Measurements from ENCODE around the gene LMNB1. TPM values are rescaled to one million over a fixed set of nuclear protein-coding genes. Genes with fewer than 3 reads are reported as not detected.

The LMNB1 gene
- total and polyA plus RNA-seq, 2 of the 13 experiments (the other 11 are each of a cell fraction or from before 2014, with no cell fraction given) = 12.5 to 159 TPM

- no peak for TF ChIP-seq HDAC6 (IDR thresholded peaks at IDR 0.05; ENCODE audit: low read depth, low read length)
- TF ChIP-seq HBP1 (CRISPR knock-in tag; IDR thresholded peaks at IDR 0.05; ENCODE audit: low read depth) = peak; percentile 39; the same call in 1 of the 2 replicates
- no peak for TF ChIP-seq IKZF1 (IDR thresholded peaks at IDR 0.05)
- 0 out of 2 replicates have a peak, but pooled peaks have one; percentile 29 for TF ChIP-seq BORCS8-MEF2B (CRISPR knock-in tag; IDR thresholded peaks at IDR 0.05)
- TF ChIP-seq ZFP90 (CRISPR knock-in tag; IDR thresholded peaks at IDR 0.05; ENCODE audit: borderline replicate concordance) = 0 out of 2 replicates have a peak, but pooled peaks have one; percentile 48
- TF ChIP-seq ZNF350 (CRISPR knock-in tag; IDR thresholded peaks at IDR 0.05; ENCODE audit: borderline replicate concordance, low read depth) = peak; percentile 53; the same call in 1 of the 2 replicates
- TF ChIP-seq AGO2 (optimal IDR thresholded peaks at IDR 0.05; ENCODE audit: low read depth, low read length) = no peak
- 0 out of 2 replicates have a peak, but pooled peaks have one; percentile 31 for TF ChIP-seq ZNF580 (CRISPR knock-in tag; IDR thresholded peaks at IDR 0.05; ENCODE audit: borderline replicate concordance, low read depth)
- no peak for TF ChIP-seq DNMT3B (CRISPR knock-in tag; conservative IDR thresholded peaks at IDR 0.05)
- TF ChIP-seq FUBP1 (CRISPR knock-in tag; IDR thresholded peaks at IDR 0.05; ENCODE audit: borderline replicate concordance) = no peak
- no peak for TF ChIP-seq TRAFD1 (CRISPR knock-in tag; IDR thresholded peaks at IDR 0.05; ENCODE audit: borderline replicate concordance)
- TF ChIP-seq HNRNPK (IDR thresholded peaks at IDR 0.05; ENCODE audit: low read depth, low read length, poor library complexity, severe bottlenecking) = no peak
- no peak for TF ChIP-seq ARNT (IDR thresholded peaks at IDR 0.05)
- peak; percentile 30; the same call in 1 of the 2 replicates for TF ChIP-seq TFE3 (CRISPR knock-in tag; IDR thresholded peaks at IDR 0.05)
- TF ChIP-seq ZNF691 (CRISPR knock-in tag; IDR thresholded peaks at IDR 0.05; ENCODE audit: borderline replicate concordance, low read depth) = 0 out of 2 replicates have a peak, but pooled peaks have one; percentile 68
- TF ChIP-seq SP2 (CRISPR knock-in tag; IDR thresholded peaks at IDR 0.05) = no peak
- no peak for TF ChIP-seq MTF2 (CRISPR knock-in tag; IDR thresholded peaks at IDR 0.05; ENCODE audit: borderline replicate concordance)
- TF ChIP-seq IRF1 (CRISPR knock-in tag; IDR thresholded peaks at IDR 0.05; ENCODE audit: low read depth) = no peak
- TF ChIP-seq IKZF4 (CRISPR knock-in tag; IDR thresholded peaks at IDR 0.05; ENCODE audit: borderline replicate concordance, low read depth, not compliant biosample characterization) = no peak
These were observed at the start of gene LMNB1 (continued) for GRCh38 chr5:126776499-126777256.
